ENCODE data around the gene NDOR1.

The NDOR1 gene

GRCh38 chr9:137245450-137246421 is 40.2 kb downstream of the NDOR1 start:
- no peak for DNase-seq

GRCh38 chr9:137247135-137247915 is 41.8 kb downstream of the NDOR1 start:
- no peak for DNase-seq

- no peak for DNase-seq
Observed at GRCh38 chr9:137247916-137248175, 42.3 kb downstream of the NDOR1 start.

GRCh38 chr9:137250329-137251193 is 45.1 kb downstream of the NDOR1 start:
- DNase-seq: no peak

GRCh38 chr9:137251194-137251461 is 45.6 kb downstream of the NDOR1 start, which contains the start of gene STPG3:
STPG3 (plus strand) TSS chr9:137251286; CDS start chr9:137251287, 1 bp downstream.
- DNase-seq: no peak

- no peak for DNase-seq
Observed at GRCh38 chr9:137251490-137252268, 46.2 kb downstream of the NDOR1 start.

GRCh38 chr9:137252555-137253506 is 47.3 kb downstream of the NDOR1 start:
- DNase-seq: no peak

- no peak for DNase-seq
Observed at GRCh38 chr9:137253717-137254623, 48.5 kb downstream of the NDOR1 start.

GRCh38 chr9:137254624-137255447 is 49.3 kb downstream of the NDOR1 start, which contains the start of gene NELFB:
NELFB (plus strand) TSS chr9:137255327.
- peak; percentile 67 to 74 for DNase-seq

GRCh38 chr9:137255448-137256114 is 50.1 kb downstream of the NDOR1 start:
- no peak for DNase-seq

- DNase-seq: no peak
Observed at GRCh38 chr9:137256362-137256761, 50.9 kb downstream of the NDOR1 start.

- DNase-seq: no peak
Observed at GRCh38 chr9:137256856-137257255, 51.4 kb downstream of the NDOR1 start.

- peak in 1 of 2 experiments; percentile 10 for DNase-seq
Observed at GRCh38 chr9:137262173-137262908, 56.8 kb downstream of the NDOR1 start.

GRCh38 chr9:137262909-137263285 is 57.4 kb downstream of the NDOR1 start:
- DNase-seq: no peak

- DNase-seq: no peak
Observed at GRCh38 chr9:137263506-137263905, 58.0 kb downstream of the NDOR1 start.

GRCh38 chr9:137264067-137264466 is 58.6 kb downstream of the NDOR1 start:
- DNase-seq: no peak

GRCh38 chr9:137265496-137266161 is 60.1 kb downstream of the NDOR1 start:
- DNase-seq: no peak
